ENCODE results near the gene UCK2. TPM values are rescaled to one million over a fixed set of nuclear protein-coding genes. Genes with fewer than 3 reads are reported as not detected.

UCK2 gene
- total and polyA plus RNA-seq, 9 of the 15 experiments (the other 6 are each of a cell fraction or from before 2014, with no cell fraction given), result 71.6 to 145 (median 95.8) TPM

DNA sequence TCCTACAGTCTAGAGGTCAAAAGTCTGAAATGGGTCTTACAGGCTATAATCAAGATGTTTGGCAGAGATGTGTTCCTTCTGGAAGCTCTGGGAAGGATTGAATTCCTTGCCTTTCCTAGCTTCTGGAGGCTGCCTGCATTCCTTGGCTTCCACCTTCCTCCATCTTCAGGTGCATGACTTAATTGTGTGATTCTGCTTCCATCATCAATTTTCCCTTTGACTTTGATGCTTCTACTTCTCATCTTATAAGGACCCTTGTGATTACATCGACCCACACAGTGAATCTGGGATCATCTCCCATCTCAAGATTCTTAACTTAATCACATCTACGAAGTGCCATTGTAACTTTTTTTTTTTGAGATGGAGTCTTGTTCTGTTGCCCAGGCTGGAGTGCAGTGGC is 111.4 kb downstream of the UCK2 start (continued):
- TF ChIP-seq, protein P1, sequence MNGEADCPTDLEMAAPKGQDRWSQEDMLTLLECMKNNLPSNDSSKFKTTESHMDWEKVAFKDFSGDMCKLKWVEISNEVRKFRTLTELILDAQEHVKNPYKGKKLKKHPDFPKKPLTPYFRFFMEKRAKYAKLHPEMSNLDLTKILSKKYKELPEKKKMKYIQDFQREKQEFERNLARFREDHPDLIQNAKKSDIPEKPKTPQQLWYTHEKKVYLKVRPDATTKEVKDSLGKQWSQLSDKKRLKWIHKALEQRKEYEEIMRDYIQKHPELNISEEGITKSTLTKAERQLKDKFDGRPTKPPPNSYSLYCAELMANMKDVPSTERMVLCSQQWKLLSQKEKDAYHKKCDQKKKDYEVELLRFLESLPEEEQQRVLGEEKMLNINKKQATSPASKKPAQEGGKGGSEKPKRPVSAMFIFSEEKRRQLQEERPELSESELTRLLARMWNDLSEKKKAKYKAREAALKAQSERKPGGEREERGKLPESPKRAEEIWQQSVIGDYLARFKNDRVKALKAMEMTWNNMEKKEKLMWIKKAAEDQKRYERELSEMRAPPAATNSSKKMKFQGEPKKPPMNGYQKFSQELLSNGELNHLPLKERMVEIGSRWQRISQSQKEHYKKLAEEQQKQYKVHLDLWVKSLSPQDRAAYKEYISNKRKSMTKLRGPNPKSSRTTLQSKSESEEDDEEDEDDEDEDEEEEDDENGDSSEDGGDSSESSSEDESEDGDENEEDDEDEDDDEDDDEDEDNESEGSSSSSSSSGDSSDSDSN (IDR thresholded peaks at IDR 0.05; ENCODE audit: borderline replicate concordance in 1 of 2, low read depth in 2 of 2, low read length in 2 of 2), result no peak
- TF ChIP-seq BCL6 (CRISPR knock-in tag; IDR thresholded peaks at IDR 0.05), result no peak
- no peak for TF ChIP-seq SREBF1 (IDR thresholded peaks at IDR 0.05; ENCODE audit: borderline replicate concordance, low read depth, low read length)
- no peak for TF ChIP-seq ZKSCAN3 (CRISPR knock-in tag; IDR thresholded peaks at IDR 0.05)
- TF ChIP-seq RBM25 (IDR thresholded peaks at IDR 0.05; ENCODE audit: low read depth, low read length, severe bottlenecking), result no peak
- no peak for TF ChIP-seq HNRNPUL1 (IDR thresholded peaks at IDR 0.05; ENCODE audit: low read length)
- TF ChIP-seq ZNF165 (CRISPR knock-in tag; IDR thresholded peaks at IDR 0.05; ENCODE audit: borderline replicate concordance), result no peak
- TF ChIP-seq C11orf30 (IDR thresholded peaks at IDR 0.05; ENCODE audit: low read depth), result 0 out of 2 replicates have a peak, but pooled peaks have one; percentile 8
- no peak for TF ChIP-seq ZNF311 (CRISPR knock-in tag; IDR thresholded peaks at IDR 0.05)
- no peak for TF ChIP-seq RBM17 (IDR thresholded peaks at IDR 0.05; ENCODE audit: borderline replicate concordance, low read depth, low read length)
- TF ChIP-seq ZNF766 (CRISPR knock-in tag; conservative IDR thresholded peaks at IDR 0.05), result no peak
- TF ChIP-seq, protein P2, sequence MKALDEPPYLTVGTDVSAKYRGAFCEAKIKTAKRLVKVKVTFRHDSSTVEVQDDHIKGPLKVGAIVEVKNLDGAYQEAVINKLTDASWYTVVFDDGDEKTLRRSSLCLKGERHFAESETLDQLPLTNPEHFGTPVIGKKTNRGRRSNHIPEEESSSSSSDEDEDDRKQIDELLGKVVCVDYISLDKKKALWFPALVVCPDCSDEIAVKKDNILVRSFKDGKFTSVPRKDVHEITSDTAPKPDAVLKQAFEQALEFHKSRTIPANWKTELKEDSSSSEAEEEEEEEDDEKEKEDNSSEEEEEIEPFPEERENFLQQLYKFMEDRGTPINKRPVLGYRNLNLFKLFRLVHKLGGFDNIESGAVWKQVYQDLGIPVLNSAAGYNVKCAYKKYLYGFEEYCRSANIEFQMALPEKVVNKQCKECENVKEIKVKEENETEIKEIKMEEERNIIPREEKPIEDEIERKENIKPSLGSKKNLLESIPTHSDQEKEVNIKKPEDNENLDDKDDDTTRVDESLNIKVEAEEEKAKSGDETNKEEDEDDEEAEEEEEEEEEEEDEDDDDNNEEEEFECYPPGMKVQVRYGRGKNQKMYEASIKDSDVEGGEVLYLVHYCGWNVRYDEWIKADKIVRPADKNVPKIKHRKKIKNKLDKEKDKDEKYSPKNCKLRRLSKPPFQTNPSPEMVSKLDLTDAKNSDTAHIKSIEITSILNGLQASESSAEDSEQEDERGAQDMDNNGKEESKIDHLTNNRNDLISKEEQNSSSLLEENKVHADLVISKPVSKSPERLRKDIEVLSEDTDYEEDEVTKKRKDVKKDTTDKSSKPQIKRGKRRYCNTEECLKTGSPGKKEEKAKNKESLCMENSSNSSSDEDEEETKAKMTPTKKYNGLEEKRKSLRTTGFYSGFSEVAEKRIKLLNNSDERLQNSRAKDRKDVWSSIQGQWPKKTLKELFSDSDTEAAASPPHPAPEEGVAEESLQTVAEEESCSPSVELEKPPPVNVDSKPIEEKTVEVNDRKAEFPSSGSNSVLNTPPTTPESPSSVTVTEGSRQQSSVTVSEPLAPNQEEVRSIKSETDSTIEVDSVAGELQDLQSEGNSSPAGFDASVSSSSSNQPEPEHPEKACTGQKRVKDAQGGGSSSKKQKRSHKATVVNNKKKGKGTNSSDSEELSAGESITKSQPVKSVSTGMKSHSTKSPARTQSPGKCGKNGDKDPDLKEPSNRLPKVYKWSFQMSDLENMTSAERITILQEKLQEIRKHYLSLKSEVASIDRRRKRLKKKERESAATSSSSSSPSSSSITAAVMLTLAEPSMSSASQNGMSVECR (CRISPR knock-in tag; IDR thresholded peaks at IDR 0.05), result no peak
- no peak for TF ChIP-seq ATF1 (CRISPR knock-in tag; IDR thresholded peaks at IDR 0.05)
- no peak for TF ChIP-seq ATF1 (tag; IDR thresholded peaks at IDR 0.05)

Data from K562 (cell line).